Choroid plexus epithelial cell (primary cell): Measurements from ENCODE around the gene PLET1.

Experiments used
- DNase-seq: peaks from one replicate; pipeline ENCODE4 v3.0.0-alpha.2; 2010; ENCODE audit warnings: low read depth
- H3K4me3 ChIP-seq: 2 replicates; pipeline ENCODE4 v1.5.1; 2011; ENCODE audit warnings: low read depth, mild to moderate bottlenecking, control low read depth, low read length, moderate library complexity
- TF ChIP-seq, protein P1 (sequence below): conservative IDR thresholded peaks from 2 replicates; pipeline ENCODE4 v1.5.1; 2011; ENCODE audit warnings: low read depth, mild to moderate bottlenecking, control low read depth, inconsistent platforms, low read length, moderate library complexity

The PLET1 gene, protein sequence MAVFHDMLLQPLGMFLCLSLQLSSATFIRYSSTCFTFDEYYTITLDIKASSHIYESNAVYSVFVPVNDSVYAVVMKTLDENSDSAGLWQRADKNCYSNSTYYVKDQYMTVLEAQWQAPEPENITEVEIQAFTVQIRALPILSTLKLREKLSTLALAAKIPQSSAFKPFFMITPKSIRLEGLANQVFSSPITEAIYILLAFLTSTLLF

DNA sequence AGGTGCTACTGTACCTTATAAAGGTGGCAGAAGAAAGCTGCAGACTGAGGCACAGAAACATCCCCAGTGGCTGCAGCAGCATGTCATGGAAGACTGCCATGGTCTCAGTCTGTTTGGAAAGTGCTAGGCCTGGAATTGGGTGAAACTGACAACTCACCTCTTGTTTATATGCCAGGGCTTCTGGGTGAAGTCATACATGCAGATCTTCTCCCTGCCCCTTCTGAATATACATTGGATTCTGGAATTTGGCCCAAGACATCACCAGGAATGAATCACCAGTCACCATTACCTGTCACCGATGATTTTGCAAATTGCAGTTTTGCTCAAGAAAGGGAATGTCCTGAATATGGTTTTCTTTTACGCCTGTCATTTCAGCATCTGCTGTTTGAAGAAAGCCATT lies at the start of gene PLET1:
TSS of gene PLET1 (minus strand) at position 371 of the 400 bp plus-strand sequence. CDS start at position 100, 271 bp downstream.
- DNase-seq, result no peak
- TF ChIP-seq, protein P1, sequence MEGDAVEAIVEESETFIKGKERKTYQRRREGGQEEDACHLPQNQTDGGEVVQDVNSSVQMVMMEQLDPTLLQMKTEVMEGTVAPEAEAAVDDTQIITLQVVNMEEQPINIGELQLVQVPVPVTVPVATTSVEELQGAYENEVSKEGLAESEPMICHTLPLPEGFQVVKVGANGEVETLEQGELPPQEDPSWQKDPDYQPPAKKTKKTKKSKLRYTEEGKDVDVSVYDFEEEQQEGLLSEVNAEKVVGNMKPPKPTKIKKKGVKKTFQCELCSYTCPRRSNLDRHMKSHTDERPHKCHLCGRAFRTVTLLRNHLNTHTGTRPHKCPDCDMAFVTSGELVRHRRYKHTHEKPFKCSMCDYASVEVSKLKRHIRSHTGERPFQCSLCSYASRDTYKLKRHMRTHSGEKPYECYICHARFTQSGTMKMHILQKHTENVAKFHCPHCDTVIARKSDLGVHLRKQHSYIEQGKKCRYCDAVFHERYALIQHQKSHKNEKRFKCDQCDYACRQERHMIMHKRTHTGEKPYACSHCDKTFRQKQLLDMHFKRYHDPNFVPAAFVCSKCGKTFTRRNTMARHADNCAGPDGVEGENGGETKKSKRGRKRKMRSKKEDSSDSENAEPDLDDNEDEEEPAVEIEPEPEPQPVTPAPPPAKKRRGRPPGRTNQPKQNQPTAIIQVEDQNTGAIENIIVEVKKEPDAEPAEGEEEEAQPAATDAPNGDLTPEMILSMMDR, result no peak
- H3K4me3 ChIP-seq, result no peak within 1 kb of the TSS

DNA sequence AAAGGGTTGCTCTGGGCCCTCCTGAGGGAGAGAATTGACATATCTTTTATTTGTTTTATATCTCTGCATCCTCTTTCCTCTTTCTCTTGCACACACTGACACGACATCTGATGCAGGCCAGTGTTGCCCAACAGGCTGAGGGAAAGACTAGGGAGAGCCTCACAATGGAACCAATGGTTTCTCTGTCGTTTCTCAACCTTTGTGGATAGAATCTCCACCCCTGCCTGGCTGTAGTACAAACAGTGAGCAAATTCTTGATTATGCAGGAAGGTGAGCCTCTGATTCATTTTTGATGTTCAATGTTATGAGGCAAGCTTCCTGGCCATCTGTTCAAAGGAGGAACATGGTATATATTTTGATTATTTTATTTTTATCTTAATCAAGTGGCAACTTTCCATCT lies 49.8 kb upstream of the PLET1 start:
- TF ChIP-seq, protein P1, result no peak
- DNase-seq, result peak; percentile 81
- H3K4me3 ChIP-seq, result no peak overlapping the region

DNA sequence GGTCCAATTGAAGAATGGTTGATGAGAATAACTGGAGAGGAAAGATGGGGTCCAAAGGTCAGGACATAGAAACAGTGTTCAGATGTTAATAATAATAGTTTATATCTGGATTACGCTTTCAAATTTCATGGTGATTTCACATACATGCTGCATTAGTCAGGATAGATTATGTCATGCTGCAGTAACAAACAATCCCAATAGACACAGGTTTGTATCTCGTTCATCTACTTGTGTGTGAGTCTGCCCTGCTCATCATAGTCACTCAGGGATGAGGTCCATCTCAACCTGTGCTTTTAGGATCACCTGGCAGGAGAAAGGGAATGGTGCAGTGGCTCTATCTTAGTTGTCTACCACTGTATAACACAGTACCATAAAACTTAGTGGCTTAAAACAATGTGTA lies 48.0 kb upstream of the PLET1 start:
- DNase-seq, result no peak
- TF ChIP-seq, protein P1, result no peak
- no peak overlapping the region for H3K4me3 ChIP-seq

DNA sequence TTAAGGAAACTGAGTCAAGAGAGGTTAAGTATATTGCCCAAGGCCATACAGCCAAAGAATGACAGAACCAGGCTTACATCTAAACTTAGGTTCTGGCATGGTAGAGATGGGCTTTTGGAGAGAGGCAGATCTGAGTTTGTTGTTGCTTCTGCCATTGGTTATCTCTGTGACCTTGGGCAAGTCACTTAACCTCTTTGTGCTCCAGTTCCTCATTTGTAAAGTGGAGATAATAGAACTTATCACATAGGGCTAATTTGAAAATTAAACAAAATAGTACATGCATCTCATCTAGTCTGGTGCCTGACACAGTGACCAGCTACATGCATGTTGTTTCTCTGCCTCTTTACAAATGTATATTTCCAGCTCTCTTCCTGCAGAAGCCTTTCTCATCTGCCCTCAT lies 47.0 kb upstream of the PLET1 start:
- TF ChIP-seq, protein P1, result no peak
- no peak overlapping the region for H3K4me3 ChIP-seq
- no peak for DNase-seq

DNA sequence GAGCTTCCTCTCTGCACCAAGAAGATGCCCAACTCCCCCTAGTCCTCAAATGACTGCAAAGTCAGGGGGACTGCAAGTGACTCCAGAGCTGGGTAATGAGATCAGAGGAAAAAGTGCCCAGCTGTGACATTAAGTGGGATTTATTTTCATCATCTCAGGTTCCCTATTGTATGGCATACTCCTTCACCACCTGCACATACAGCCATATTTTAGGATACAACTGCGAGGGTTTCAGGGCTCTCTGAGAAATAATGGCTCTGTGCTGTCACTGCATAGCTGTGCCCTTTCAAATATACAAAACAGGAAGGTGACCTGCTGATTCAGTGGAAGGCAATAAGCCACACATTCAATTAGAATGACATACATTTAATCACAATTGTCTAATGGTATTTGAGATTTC lies 45.6 kb upstream of the PLET1 start:
- no peak overlapping the region for H3K4me3 ChIP-seq
- no peak for DNase-seq
- TF ChIP-seq, protein P1, result no peak

DNA sequence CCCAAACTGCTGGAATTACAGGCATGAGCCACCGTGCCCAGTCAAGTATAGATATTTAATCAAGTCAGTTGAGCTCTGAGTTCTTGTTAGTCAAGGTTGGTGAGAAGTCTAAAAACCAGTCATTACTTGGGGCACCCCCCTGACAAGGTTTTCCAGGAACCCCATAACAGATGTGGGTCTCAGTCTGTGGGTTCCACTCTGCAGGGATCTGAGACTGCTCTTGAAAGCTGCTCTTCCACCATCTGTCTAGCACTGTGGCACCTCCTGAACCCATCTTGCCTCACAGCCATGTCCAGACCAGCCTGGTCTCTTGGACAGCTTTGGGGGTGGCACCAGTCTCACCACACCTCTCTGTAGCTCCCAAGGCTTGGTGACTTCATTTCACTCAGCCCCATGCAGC lies 44.3 kb upstream of the PLET1 start:
- TF ChIP-seq, protein P1, result no peak
- DNase-seq, result no peak
- H3K4me3 ChIP-seq, result no peak overlapping the region

DNA sequence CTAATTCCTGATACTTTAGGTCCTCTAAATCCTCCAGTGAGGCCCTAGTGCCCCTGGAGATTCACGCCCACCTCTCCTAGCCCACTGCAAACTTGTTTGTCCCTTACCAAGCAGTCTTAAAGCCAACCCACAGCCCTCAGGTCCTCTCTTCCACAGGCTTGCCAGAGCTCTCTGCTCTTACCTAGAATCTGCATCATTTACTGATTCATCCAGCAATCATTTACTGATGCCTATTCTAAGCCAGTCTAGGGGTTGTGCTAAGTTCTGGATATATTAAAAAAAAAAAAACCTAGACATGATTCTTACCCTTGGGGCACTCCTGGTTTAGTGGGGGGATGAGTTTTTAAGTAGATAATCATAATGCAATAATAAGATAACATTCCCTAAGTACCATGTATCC lies 43.0 kb upstream of the PLET1 start:
- DNase-seq, result no peak
- TF ChIP-seq, protein P1, result no peak
- H3K4me3 ChIP-seq, result no peak overlapping the region
